ENCODE results near the gene R3HDML.

GRCh38 chr20:44328428-44328827 is 8.4 kb upstream of the R3HDML start:
- TF ChIP-seq TAF1 (IDR thresholded peaks at IDR 0.05; ENCODE audit: borderline replicate concordance, low read depth, low read length) (no peak), POLR2AphosphoS5 (IDR thresholded peaks at IDR 0.05; ENCODE audit: low read depth, low read length) (no peak), POLR2A (IDR thresholded peaks at IDR 0.05; ENCODE audit: low read depth, low read length) (no peak)

Measured in GM12892 (cell line).